MCF 10A (cell line): ENCODE results near the gene MIA2. TPM values are rescaled to one million over a fixed set of nuclear protein-coding genes. Genes with fewer than 3 reads are reported as not detected.

Experiments used
- BruUV-seq: library from RNA; stranded (reverse); fragments of 400-500 nt; replicated peaks from 2 replicates; lab custom pipeline; 2021; lab: Mats Ljungman, UMichigan
- CTCF ChIA-PET: fragments of 300-600 bp; sonication (Branson Sonifier 250); formaldehyde crosslinking; extraction: SDS; loops from one replicate; lab custom pipeline; 2021; ENCODE audit warnings: antibody characterized with exemption, inconsistent platforms; lab: Yijun Ruan, JAX
- POLR2A ChIA-PET: fragments of 300-600, 350-650 bp; sonication (Branson Sonifier 250); formaldehyde crosslinking; extraction: SDS; loops from one replicate; lab custom pipeline; 2020; ENCODE audit warnings: antibody characterized with exemption, inconsistent platforms; lab: Yijun Ruan, JAX
- DNase-seq: peaks from one replicate; pipeline ENCODE4 v3.0.0-alpha.2; 2018; ENCODE audit not compliant: unreplicated experiment
- H3K27ac Mint-ChIP-seq: one replicate; pipeline ENCODE4 v1.8.0; 2022; ENCODE audit warnings: mild to moderate bottlenecking, low read depth, mixed read lengths; ENCODE audit not compliant: unreplicated experiment
- H3K27me3 Mint-ChIP-seq: one replicate; pipeline ENCODE4 v1.8.0; 2022; ENCODE audit warnings: mixed read lengths; ENCODE audit not compliant: insufficient read depth, unreplicated experiment
- H3K36me3 Mint-ChIP-seq: one replicate; pipeline ENCODE4 v1.8.0; 2022; ENCODE audit warnings: mild to moderate bottlenecking, moderate library complexity, mixed read lengths; ENCODE audit not compliant: insufficient read depth, unreplicated experiment
- H3K4me1 Mint-ChIP-seq: one replicate; pipeline ENCODE4 v1.8.0; 2022; ENCODE audit warnings: mixed read lengths; ENCODE audit not compliant: insufficient read depth, unreplicated experiment
- H3K4me3 Mint-ChIP-seq: one replicate; pipeline ENCODE4 v1.8.0; 2022; ENCODE audit warnings: mild to moderate bottlenecking, moderate library complexity, mixed read lengths; ENCODE audit not compliant: unreplicated experiment
- H3K9me3 Mint-ChIP-seq: one replicate; pipeline ENCODE4 v1.8.0; 2022; ENCODE audit warnings: mixed read lengths; ENCODE audit not compliant: unreplicated experiment
- intact Hi-C: fragments of 100-400 bp; cut with micrococcal nuclease; formaldehyde crosslinking; loops from 2 replicates; pipeline ENCODE4 v1.14.1; 2022
- total RNA-seq: library from RNA; stranded (reverse); gene quantifications from 2 replicates; pipeline ENCODE4 v1.2.3, GENCODE V29; 2022
- TF ChIP-seq, protein P1 (sequence below): fragments of 200-600 bp; IDR thresholded peaks from one replicate; pipeline ENCODE4 v1.8.0; 2022; ENCODE audit warnings: antibody characterized with exemption, mild to moderate bottlenecking; ENCODE audit not compliant: unreplicated experiment

The MIA2 gene
- total RNA-seq, 1 experiment from 2014 or later: 63.2 TPM

DNA sequence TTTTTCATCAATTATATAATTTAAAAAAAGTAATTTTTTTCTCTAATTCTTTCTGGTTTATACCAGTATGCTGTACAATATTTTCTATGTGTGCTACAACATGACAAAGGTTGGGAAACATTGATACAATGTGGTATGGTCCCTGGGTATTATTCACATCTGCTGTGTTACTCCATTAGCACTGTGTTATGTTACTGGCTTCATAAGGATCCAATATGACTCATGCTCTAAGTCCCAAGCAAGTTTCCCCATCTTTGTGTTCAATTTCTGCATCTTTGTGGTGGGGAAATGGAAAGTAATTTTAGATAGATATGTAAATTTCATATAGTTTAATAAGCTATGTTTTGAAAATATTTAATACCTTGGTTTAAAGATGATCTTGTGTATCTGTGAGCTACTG is 162.7 kb downstream of the MIA2 start:
- no TSS peak for BruUV-seq
- POLR2A ChIA-PET: no interaction called here
- H3K27me3 Mint-ChIP-seq: no peaks in the 10 kb centered on the region
- H3K9me3 Mint-ChIP-seq: no peaks in the 10 kb centered on the region
- no peak overlapping the region for H3K27ac Mint-ChIP-seq
- TF ChIP-seq, protein P1, sequence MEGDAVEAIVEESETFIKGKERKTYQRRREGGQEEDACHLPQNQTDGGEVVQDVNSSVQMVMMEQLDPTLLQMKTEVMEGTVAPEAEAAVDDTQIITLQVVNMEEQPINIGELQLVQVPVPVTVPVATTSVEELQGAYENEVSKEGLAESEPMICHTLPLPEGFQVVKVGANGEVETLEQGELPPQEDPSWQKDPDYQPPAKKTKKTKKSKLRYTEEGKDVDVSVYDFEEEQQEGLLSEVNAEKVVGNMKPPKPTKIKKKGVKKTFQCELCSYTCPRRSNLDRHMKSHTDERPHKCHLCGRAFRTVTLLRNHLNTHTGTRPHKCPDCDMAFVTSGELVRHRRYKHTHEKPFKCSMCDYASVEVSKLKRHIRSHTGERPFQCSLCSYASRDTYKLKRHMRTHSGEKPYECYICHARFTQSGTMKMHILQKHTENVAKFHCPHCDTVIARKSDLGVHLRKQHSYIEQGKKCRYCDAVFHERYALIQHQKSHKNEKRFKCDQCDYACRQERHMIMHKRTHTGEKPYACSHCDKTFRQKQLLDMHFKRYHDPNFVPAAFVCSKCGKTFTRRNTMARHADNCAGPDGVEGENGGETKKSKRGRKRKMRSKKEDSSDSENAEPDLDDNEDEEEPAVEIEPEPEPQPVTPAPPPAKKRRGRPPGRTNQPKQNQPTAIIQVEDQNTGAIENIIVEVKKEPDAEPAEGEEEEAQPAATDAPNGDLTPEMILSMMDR: no peak
- no peaks in the 10 kb centered on the region for H3K4me1 Mint-ChIP-seq
- peaks cover 28% of the 10 kb centered on the region for H3K36me3 Mint-ChIP-seq
- intact Hi-C loops: no loop called here
- CTCF ChIA-PET: interaction anchor here (3.1 kb wide), 1 partner anchor 29 kb away, joined by 11 read pairs; no protein-coding TSS in a partner anchor
- H3K4me3 Mint-ChIP-seq: no peak overlapping the region
- peak; percentile 42 for DNase-seq

DNA sequence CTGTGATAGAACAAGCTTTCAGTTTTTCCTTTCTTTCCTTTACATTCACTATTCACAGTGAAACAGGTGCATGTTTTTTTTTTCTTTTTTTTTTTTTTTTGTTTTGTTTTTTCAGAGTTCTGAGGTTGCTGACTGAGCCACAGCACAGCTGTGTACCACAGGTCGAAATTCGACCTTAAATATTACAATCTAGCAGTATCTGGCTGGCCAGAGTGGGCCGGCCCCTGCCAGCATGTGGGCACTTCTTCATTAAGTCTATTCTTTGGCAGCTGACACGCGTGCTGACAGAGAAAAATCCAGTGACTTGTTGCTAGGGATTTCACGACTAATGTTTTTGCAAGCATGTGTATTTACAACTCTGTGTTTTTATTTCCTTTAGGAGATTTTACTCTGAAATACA is 164.7 kb downstream of the MIA2 start:
- ChIA-PET POLR2A (no interaction called here), CTCF (interaction anchor here (0.6 to 3.1 kb wide), 3 partner anchors 11 to 27 kb away, joined by 3 to 11 read pairs (median 3); no protein-coding TSS in a partner anchor)
- Mint-ChIP-seq H3K9me3 (no peaks in the 10 kb centered on the region), H3K4me3 (no peak overlapping the region), H3K36me3 (peaks cover 28% of the 10 kb centered on the region), H3K4me1 (no peaks in the 10 kb centered on the region), H3K27me3 (no peaks in the 10 kb centered on the region), H3K27ac (no peak overlapping the region)
- no peak for DNase-seq
- BruUV-seq: TSS peak; percentile 9
- TF ChIP-seq, protein P1: no peak
- intact Hi-C loops: no loop called here

DNA sequence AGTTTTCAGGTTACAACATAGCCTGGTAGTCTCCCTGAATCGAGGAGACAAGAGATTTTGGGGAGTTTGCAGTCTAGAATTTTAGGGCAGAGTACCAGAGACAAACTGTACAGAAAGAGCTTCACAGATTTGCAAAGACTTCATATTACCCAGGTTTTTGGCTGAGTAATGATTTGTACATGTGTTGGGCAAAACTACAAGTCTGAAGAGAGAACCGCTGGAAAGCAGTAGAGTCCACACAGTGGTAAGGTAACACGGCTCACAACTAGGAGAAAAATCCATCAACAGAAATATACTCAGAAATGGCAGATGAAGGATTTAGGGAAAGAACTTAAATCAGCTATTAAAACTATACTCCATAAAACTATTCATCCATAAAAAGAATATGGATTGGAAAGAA is 172.8 kb downstream of the MIA2 start:
- POLR2A ChIA-PET: interaction anchor here (0.6 to 1.1 kb wide), 2 partner anchors 16 to 25 kb away, joined by 3 to 4 read pairs; no protein-coding TSS in a partner anchor
- TF ChIP-seq, protein P1: no peak
- CTCF ChIA-PET: interaction anchor here (0.6 to 0.9 kb wide), 2 partner anchors 30 to 1543 kb away, joined by 3 to 4 read pairs; no protein-coding TSS in a partner anchor
- H3K36me3 Mint-ChIP-seq: peaks cover 15% of the 10 kb centered on the region
- DNase-seq: no peak
- no peaks in the 10 kb centered on the region for H3K9me3 Mint-ChIP-seq
- H3K27me3 Mint-ChIP-seq: no peaks in the 10 kb centered on the region
- BruUV-seq: no TSS peak
- intact Hi-C loops: no loop called here
- no peak overlapping the region for H3K4me3 Mint-ChIP-seq
- H3K4me1 Mint-ChIP-seq: no peaks in the 10 kb centered on the region
- no peak overlapping the region for H3K27ac Mint-ChIP-seq

- no peaks in the 10 kb centered on the region for H3K9me3 Mint-ChIP-seq
- H3K27me3 Mint-ChIP-seq: no peaks in the 10 kb centered on the region
- no peaks in the 10 kb centered on the region for H3K4me1 Mint-ChIP-seq
- intact Hi-C loops: no loop called here
- no peak overlapping the region for H3K4me3 Mint-ChIP-seq
- TF ChIP-seq, protein P1: no peak
- no TSS peak for BruUV-seq
- no peak overlapping the region for H3K27ac Mint-ChIP-seq
- ChIA-PET CTCF (interaction anchor here (0.7 to 1.5 kb wide), 2 partner anchors 11 to 1319 kb away, joined by 3 to 4 read pairs; no protein-coding TSS in a partner anchor), POLR2A (no interaction called here)
- no peak for DNase-seq
- peaks cover 14% of the 10 kb centered on the region for H3K36me3 Mint-ChIP-seq
Observed at GRCh38 chr14:39416072-39416471, 182.4 kb downstream of the MIA2 start.
